ENCODE results near the gene UBE2H. TPM values are rescaled to one million over a fixed set of nuclear protein-coding genes. Genes with fewer than 3 reads are reported as not detected.

Gene UBE2H
- total and polyA plus RNA-seq, 2 donors (not counting 1 experiment from before 2014, with no cell fraction given) = 23.3 to 54.1 TPM

- H3K9ac ChIP-seq (ENCODE audit: low read length) = no peak overlapping the region
- H3K27ac ChIP-seq (ENCODE audit: low read length in 2 of 2) = no peak overlapping the region
- DNase-seq = no peak
- H3K79me2 ChIP-seq (ENCODE audit: control insufficient read depth, insufficient read depth, low read length) = peaks cover 74% of the 10 kb centered on the region
- H3K4me3 ChIP-seq (ENCODE audit: control extremely low read depth in 1 of 5, extremely low read depth in 1 of 5, insufficient read depth in 1 of 5, low read depth in 2 of 5, low read length in 4 of 5) = no peak overlapping the region
- ChIA-PET POLR2A (no interaction called here), CTCF (interaction anchor here (0.7 kb wide), 1 partner anchor 92 kb away, joined by 3 read pairs; no protein-coding TSS in a partner anchor)
- WGBS (ENCODE audit: insufficient coverage) = 88% methylated on average over 1 of the region's 1 CpG
- peaks cover 62% of the 10 kb centered on the region for H4K20me1 ChIP-seq (ENCODE audit: control insufficient read depth, insufficient read depth, low read length, poor library complexity, severe bottlenecking)
- no peak for TF ChIP-seq CTCF (IDR thresholded peaks at IDR 0.05)
- no peak for TF ChIP-seq EZH2 (IDR thresholded peaks at IDR 0.05; ENCODE audit: borderline replicate concordance, insufficient read depth, low read depth, low read length, poor library complexity, severe bottlenecking)
- H3K4me3 Mint-ChIP-seq = no peak overlapping the region
- no peaks in the 10 kb centered on the region for H3K27me3 Mint-ChIP-seq
- H3K9me3 ChIP-seq (ENCODE audit: control extremely low read depth in 1 of 3, control insufficient read depth in 2 of 3, insufficient read depth in 1 of 3, low read length in 2 of 3) = no peaks in the 10 kb centered on the region
- H3K27me3 ChIP-seq (replicated peaks in 1 of 4; ENCODE audit: control extremely low read depth in 1 of 4, control insufficient read depth in 3 of 4, insufficient read depth in 4 of 4, low read length in 3 of 4) = no peaks in the 10 kb centered on the region
- H3K4me1 ChIP-seq (ENCODE audit: control insufficient read depth in 2 of 2, insufficient read depth in 2 of 2, low read length in 2 of 2) = peaks cover 15 to 27% of the 10 kb centered on the region in 2 donors
- H3K4me1 Mint-ChIP-seq = peaks cover 44% of the 10 kb centered on the region
- ATAC-seq (ENCODE audit: low read depth) = no peak
- H2AFZ ChIP-seq (ENCODE audit: insufficient read depth, low read depth, low read length, poor library complexity, severe bottlenecking) = no peak overlapping the region
- no peak overlapping the region for H3K4me2 ChIP-seq (replicated peaks; ENCODE audit: low read depth, low read length, poor library complexity, severe bottlenecking)
- intact Hi-C loops (cut with micrococcal nuclease) = no loop called here
- H3K9me3 Mint-ChIP-seq (ENCODE audit: insufficient read depth) = no peaks in the 10 kb centered on the region
- H3K36me3 ChIP-seq (replicated peaks in 1 of 2; ENCODE audit: control extremely low read depth in 1 of 2, control insufficient read depth in 1 of 2, extremely low read depth in 1 of 2, insufficient read depth in 2 of 2, low read length in 1 of 2) = peaks cover 3 to 18% of the 10 kb centered on the region in 2 experiments
- no peak overlapping the region for H3K27ac Mint-ChIP-seq
Measured at GRCh38 chr7:129857313-129857712, 95.4 kb downstream of the UBE2H start.

GRCh38 chr7:129855935-129856717 is 96.6 kb downstream of the UBE2H start:
- ChIA-PET POLR2A (no interaction called here), CTCF (interaction anchor here (0.6 to 2.6 kb wide), 2 partner anchors 11 to 26 kb away, joined by 3 to 11 read pairs; no protein-coding TSS in a partner anchor)
- Mint-ChIP-seq H3K4me1 (peaks cover 37% of the 10 kb centered on the region), H3K27me3 (no peaks in the 10 kb centered on the region), H3K9me3 (ENCODE audit: insufficient read depth) (no peaks in the 10 kb centered on the region), H3K4me3 (no peak overlapping the region), H3K27ac (no peak overlapping the region)
- TF ChIP-seq EZH2 (IDR thresholded peaks at IDR 0.05; ENCODE audit: borderline replicate concordance, insufficient read depth, low read depth, low read length, poor library complexity, severe bottlenecking) (no peak), CTCF (IDR thresholded peaks at IDR 0.05) (no peak)
- Histone ChIP-seq H3K27ac (ENCODE audit: low read length in 2 of 2) (no peak overlapping the region), H3K79me2 (ENCODE audit: control insufficient read depth, insufficient read depth, low read length) (peaks cover 77% of the 10 kb centered on the region), H4K20me1 (ENCODE audit: control insufficient read depth, insufficient read depth, low read length, poor library complexity, severe bottlenecking) (peaks cover 62% of the 10 kb centered on the region), H3K27me3 (replicated peaks in 1 of 4; ENCODE audit: control extremely low read depth in 1 of 4, control insufficient read depth in 3 of 4, insufficient read depth in 4 of 4, low read length in 3 of 4) (no peaks in the 10 kb centered on the region), H2AFZ (ENCODE audit: insufficient read depth, low read depth, low read length, poor library complexity, severe bottlenecking) (no peak overlapping the region), H3K4me2 (replicated peaks; ENCODE audit: low read depth, low read length, poor library complexity, severe bottlenecking) (no peak overlapping the region), H3K4me3 (ENCODE audit: control extremely low read depth in 1 of 5, extremely low read depth in 1 of 5, insufficient read depth in 1 of 5, low read depth in 2 of 5, low read length in 4 of 5) (no peak overlapping the region), H3K36me3 (replicated peaks in 1 of 2; ENCODE audit: control extremely low read depth in 1 of 2, control insufficient read depth in 1 of 2, extremely low read depth in 1 of 2, insufficient read depth in 2 of 2, low read length in 1 of 2) (peaks cover 3 to 18% of the 10 kb centered on the region in 2 experiments), H3K9ac (ENCODE audit: low read length) (no peak overlapping the region), H3K9me3 (ENCODE audit: control extremely low read depth in 1 of 3, control insufficient read depth in 2 of 3, insufficient read depth in 1 of 3, low read length in 2 of 3) (no peaks in the 10 kb centered on the region), H3K4me1 (ENCODE audit: control insufficient read depth in 2 of 2, insufficient read depth in 2 of 2, low read length in 2 of 2) (peaks cover 15 to 25% of the 10 kb centered on the region in 2 donors)
- 100% methylated on average over 1 of the region's 5 CpGs for WGBS (ENCODE audit: insufficient coverage)
- intact Hi-C loops (cut with micrococcal nuclease) = no loop called here
- DNase-seq (no peak), ATAC-seq (ENCODE audit: low read depth) (no peak)
